ENCODE measurements around the gene ESRRA. TPM values are rescaled to one million over a fixed set of nuclear protein-coding genes. Genes with fewer than 3 reads are reported as not detected.

The ESRRA gene
- total RNA-seq, 4 donors from 2014 or later: 151 to 460 (median 341) TPM

GRCh38 chr11:64318766-64319761 is 13.7 kb downstream of the ESRRA start:
- Histone ChIP-seq H3K4me3 (peak overlapping the region; percentile 60 to 88 (median 74)), H3K27ac (peak overlapping the region; percentile 94 to 99 (median 96)), H3K36me3 (peaks cover 0 to 32% (median 0%) of the 10 kb centered on the region in 3 donors), H3K27me3 (no peaks in the 10 kb centered on the region), H3K9me3 (no peaks in the 10 kb centered on the region), H3K4me1 (peaks cover 0 to 64% (median 4%) of the 10 kb centered on the region in 4 donors)
- TF ChIP-seq CTCF (IDR thresholded peaks at IDR 0.05) (no peak), POLR2A (IDR thresholded peaks at IDR 0.05) (no peak)
- peak in 2 of 3 donors; percentile 50 to 57 for DNase-seq

GRCh38 chr11:64320556-64320955 is 15.2 kb downstream of the ESRRA start:
- H3K27ac ChIP-seq: peak overlapping the region in 3 of 4 donors; percentile 55 to 96 (median 75)
- H3K9me3 ChIP-seq: no peaks in the 10 kb centered on the region
- peaks cover 0 to 50% (median 4%) of the 10 kb centered on the region in 4 donors for H3K4me1 ChIP-seq
- H3K4me3 ChIP-seq: no peak overlapping the region
- TF ChIP-seq CTCF (IDR thresholded peaks at IDR 0.05): no peak
- no peak for TF ChIP-seq POLR2A (IDR thresholded peaks at IDR 0.05)
- peaks cover 0 to 17% (median 0%) of the 10 kb centered on the region in 3 donors for H3K36me3 ChIP-seq
- no peaks in the 10 kb centered on the region for H3K27me3 ChIP-seq
- peak in 1 of 3 donors; percentile 45 for DNase-seq

- H3K9me3 ChIP-seq: no peaks in the 10 kb centered on the region
- no peak for TF ChIP-seq CTCF (IDR thresholded peaks at IDR 0.05)
- no peak for TF ChIP-seq POLR2A (IDR thresholded peaks at IDR 0.05)
- H3K27me3 ChIP-seq: no peaks in the 10 kb centered on the region
- H3K4me1 ChIP-seq: peaks cover 0 to 47% (median 4%) of the 10 kb centered on the region in 4 donors
- DNase-seq: no peak
- H3K27ac ChIP-seq: peak overlapping the region in 3 of 4 donors; percentile 55 to 96 (median 75)
- H3K36me3 ChIP-seq: peaks cover 0 to 12% (median 0%) of the 10 kb centered on the region in 3 donors
- no peak overlapping the region for H3K4me3 ChIP-seq
Measured at GRCh38 chr11:64321026-64321425, 15.7 kb downstream of the ESRRA start.

GRCh38 chr11:64321533-64321932 is 16.2 kb downstream of the ESRRA start:
- no peaks in the 10 kb centered on the region for H3K9me3 ChIP-seq
- H3K27me3 ChIP-seq: no peaks in the 10 kb centered on the region
- peak in 2 of 3 donors; percentile 74 to 75 for DNase-seq
- peaks cover 0 to 8% (median 0%) of the 10 kb centered on the region in 3 donors for H3K36me3 ChIP-seq
- H3K4me1 ChIP-seq: peaks cover 0 to 42% (median 4%) of the 10 kb centered on the region in 4 donors
- no peak for TF ChIP-seq CTCF (IDR thresholded peaks at IDR 0.05)
- TF ChIP-seq POLR2A (IDR thresholded peaks at IDR 0.05): peak; percentile 52 to 69
- peak overlapping the region in 3 of 4 donors; percentile 55 to 96 (median 75) for H3K27ac ChIP-seq
- no peak overlapping the region for H3K4me3 ChIP-seq

GRCh38 chr11:64322925-64323260 is 17.6 kb downstream of the ESRRA start:
- no peaks in the 10 kb centered on the region for H3K9me3 ChIP-seq
- H3K36me3 ChIP-seq: peaks cover 0 to 8% (median 0%) of the 10 kb centered on the region in 3 donors
- DNase-seq: no peak
- peak overlapping the region in 1 of 4 donors; percentile 75 for H3K27ac ChIP-seq
- H3K27me3 ChIP-seq: no peaks in the 10 kb centered on the region
- H3K4me3 ChIP-seq: no peak overlapping the region
- TF ChIP-seq POLR2A (IDR thresholded peaks at IDR 0.05) (no peak), CTCF (IDR thresholded peaks at IDR 0.05) (no peak)
- H3K4me1 ChIP-seq: peaks cover 0 to 36% (median 4%) of the 10 kb centered on the region in 4 donors

All from Peyer's patch (tissue), 4 donors.